HG02840 (cell line): ENCODE measurements around the gene KCNH4.
"Not testable (repeated sequence)": the region's sequence is repeated elsewhere in the genome, so short reads cannot be mapped to it uniquely, and the experiment has no call there.

Experiments
- ATAC-seq: cut with Tn5 transposase; IDR thresholded peaks from one replicate; pipeline ENCODE4 v1.9.1; 2021; ENCODE audit warnings: mild to moderate bottlenecking, moderate library complexity, moderate number of reproducible peaks; ENCODE audit not compliant: unreplicated experiment, low FRiP score

KCNH4 gene

GRCh38 chr17:42197564-42198156, 16.7 kb upstream of the KCNH4 start:
- ATAC-seq: no peak

DNA sequence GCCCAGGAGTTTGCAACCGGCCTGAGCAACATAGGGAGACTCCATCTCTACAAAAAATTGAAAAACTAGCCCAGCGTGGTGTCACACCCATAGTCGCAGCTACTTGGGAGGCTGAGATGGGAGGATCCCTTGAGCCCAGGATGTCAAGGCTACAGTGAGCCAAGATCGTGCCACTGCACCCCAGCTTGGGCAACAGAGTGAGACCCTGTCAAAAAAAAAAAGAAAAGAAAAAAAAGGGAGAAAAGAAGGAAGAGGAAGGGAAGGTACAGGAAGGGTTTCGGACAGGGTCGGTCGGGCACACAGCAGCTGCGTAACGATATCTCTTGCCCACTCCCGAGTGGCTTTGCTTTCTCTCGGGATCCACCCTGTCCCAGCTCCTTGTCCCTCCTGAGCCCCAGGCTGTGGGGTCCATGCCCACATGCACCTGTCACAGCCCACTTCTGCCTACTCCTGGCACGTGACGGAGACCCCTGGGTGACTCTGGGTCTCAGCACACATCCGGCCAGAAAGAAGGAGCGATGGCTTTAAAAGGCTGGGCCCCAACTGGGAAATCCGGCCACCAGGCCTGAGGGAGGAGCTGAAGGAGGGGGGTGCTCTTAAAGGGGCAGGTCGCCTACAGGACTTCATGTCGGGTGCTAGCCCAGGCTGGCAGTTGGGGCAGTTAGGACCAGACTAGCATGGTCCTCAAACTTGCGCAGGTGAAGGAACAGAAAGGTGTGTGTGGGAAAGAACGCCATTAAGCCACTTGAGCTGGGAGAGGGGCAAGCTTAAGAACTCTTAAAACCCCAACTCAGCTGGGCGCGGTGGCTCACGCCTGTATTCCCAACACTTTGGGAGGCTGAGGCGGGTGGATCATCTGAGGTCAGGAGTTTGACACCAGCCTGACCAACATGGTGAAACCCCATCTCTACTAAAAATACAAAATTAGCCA, 13.3 kb upstream of the KCNH4 start, which contains the start of gene GHDC:
TSS of gene GHDC (minus strand) at position 526 of the 931 bp plus-strand sequence. CDS start 913 bp downstream, outside the sequence.
- peak; percentile 75 for ATAC-seq

GRCh38 chr17:42193216-42193968, 12.4 kb upstream of the KCNH4 start:
- ATAC-seq: no peak

DNA sequence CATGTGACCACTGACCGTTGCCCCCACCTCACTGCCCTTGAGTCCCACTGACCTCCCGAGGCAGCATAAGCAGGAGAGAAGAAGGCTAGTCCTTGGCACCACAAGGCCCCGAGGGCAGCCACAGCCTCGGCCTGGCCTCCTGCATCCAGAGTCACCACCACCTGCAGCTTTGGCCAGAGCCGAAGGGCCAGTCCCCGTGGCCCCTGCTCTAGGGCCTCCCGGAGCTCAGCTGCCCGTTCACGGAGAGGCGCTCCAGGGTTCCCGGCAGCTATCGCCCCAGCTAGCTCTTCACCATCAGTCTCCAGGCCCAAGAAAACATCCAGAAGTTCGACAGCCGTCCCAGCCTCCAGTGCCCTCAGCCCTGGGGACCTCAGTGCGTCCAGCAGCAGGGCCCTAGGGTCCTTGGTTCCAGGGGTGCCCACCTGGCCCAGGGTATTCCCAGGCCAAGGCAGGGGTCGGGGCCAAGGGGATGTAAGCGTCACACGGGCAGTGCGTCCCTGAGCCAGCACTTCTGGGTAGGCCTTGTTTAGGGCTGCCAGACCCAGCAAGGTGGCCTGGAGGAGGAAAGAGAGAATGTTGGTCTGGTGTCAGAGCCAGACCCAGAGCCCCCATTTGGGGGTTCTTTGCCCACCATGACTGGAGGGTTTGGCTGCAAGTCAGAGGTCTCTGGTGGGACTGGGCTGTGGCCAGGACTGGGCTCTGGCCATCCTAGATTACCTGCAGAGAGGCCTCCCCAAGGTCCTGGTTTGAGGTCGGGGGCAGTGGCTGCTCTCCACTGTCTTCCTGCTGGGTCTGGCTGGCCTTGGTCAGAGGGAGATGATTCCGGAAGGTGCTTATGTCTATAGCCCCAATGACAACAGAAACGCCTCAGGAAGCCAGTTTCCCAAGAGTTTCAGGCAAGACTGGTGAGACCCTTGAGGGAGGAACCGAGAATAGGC, 11.5 kb upstream of the KCNH4 start:
- ATAC-seq: no peak

DNA sequence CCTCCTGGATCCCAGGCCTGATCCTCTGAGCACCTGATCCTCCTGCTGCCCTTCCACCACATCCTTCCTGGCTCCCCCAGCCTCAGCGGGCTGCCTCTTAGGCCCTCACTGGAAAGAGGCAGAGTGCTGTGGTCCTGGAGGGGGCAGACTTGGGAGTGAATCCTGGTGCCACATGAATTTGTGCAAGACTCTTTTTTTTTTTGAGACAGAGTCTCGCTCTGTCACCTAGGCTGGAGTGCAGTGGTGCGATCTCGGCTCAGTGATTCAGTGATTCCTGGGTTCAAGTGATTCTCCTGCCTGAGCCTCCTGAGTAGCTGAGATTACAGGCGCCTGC, 10.3 kb upstream of the KCNH4 start:
- ATAC-seq: no peak

DNA sequence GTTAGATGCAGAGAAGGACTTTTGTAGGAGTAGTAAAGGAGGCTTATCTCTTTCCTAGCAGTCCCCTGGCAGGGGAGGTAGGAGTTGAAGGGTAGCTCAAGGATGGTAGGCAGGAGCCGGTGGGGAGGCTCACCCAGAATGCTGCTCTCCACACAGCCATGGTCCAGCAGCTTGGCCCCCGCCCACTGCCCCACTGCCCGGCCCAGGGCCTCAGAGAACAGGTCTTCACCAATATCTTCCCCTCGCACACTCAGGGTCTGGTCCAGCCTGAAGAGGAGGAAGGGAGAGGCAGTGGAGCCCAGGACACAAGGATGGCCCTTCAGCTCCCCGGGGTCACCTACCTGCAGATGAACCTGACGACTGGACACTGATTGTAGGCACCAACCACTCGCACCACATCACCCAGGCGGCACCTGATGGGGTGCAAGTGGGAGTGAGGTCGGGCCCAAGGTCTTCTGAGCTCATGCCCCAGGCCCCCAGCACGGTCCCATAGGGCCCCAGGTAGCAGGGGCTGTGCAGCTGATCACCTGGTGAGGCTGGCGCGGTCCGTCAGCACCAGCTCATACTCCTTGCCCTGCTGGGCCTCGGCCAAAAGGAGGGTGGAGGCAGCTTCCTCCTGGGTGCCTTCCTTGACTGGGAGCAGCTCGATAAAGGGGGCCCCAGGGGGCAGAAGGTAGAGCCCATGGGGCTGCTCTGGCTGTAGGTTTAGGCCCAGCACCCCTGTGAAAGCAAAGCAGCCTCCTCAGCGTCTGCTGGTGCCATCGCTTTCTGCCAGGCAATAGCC, 9.7 kb upstream of the KCNH4 start:
- ATAC-seq: no peak

DNA sequence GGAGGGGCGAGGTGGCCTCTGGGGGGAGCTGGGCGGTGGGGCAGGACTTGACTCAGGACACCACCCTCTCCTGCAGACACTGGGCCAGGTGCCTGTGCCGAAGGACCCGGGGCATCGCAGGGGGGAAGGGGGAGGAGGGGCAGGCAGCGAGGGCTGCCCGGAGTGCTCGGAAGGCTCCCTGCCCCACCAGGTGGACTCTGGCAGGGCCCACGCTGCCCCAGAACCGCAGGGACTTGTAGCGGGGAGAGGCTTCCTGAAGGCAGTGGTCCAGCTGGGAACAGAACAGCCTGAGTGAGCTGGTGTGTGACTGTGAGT, 8.7 kb upstream of the KCNH4 start:
- no peak for ATAC-seq

DNA sequence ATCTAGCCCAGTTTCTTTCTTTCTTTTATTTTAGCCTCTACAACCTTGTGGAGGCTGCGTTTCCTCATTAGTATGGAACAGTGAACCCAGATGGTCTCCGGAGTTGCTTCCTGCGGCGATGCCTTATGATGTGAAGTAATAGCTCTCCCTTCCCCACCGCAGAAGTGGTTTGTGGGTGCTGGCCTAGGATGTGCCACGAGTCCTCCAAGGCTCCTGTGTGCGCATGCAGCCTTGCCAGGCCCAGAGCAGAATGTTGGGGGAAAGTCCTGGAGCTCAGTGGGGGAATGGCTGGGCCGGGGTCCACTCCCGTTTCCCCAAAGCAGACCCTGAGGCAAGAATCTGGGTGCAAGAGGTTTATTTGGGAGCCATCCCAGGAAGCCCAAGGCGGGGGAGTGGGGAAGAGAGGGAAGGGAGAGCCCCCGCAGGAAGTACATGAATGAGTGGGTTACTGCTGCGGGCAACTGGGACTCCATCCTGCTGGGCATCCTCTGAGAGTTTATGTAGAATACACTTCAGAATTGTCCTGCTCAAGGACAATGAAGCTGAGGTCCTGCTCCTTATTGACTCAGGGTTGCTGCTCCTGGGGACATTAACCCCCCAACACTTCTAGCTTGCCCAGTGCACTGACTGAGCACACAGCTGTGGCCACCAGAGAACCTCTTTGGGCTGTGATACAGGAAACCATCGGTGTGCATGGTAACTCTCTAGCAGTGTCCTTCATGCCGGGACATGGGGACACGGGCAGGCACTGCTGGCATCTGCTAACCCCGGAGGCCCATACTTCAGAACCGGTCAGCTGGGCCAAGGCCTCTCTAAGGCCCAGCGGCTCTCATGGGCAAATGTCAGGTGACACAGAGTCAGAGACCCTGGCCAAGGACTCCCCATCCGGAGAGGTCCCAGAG, 8.1 kb upstream of the KCNH4 start:
- no peak for ATAC-seq

GRCh38 chr17:42187833-42188232, 6.9 kb upstream of the KCNH4 start:
- no peak for ATAC-seq

DNA sequence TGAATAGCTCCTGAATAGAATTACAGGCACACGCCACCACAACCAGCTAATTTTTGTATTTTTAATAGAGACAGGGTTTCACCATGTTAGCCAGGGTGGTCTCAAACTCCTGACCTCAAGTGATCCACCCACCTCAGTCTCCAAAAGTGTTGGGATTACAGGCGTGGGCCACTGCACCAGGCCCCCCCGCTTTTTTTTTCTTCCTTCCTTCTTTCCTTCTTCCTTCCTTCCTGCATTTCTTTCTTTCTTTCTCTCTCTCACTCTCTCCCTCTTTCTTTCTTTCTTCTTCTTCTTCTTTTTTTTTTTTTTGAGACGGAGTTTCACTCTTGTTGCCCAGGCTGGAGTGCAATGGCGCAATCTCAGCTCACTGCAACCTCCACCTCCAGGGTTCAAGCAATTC, 5.2 kb upstream of the KCNH4 start:
- ATAC-seq: not testable (repeated sequence)

DNA sequence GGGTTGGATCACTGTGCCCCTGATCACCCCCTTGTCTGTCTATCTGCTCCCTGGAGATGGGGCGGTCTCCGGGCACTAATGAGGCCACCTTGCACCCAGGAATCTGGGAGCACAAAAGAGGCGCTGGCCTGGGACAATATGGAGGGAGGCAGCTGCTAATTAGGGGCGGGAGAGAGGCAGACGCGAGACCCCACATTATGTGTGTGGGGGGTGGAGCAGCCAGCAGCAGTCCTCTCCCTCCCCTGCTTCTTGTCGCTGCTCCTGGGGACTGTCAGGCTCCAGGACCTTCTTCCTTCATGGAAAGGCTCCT, 4.6 kb upstream of the KCNH4 start:
- ATAC-seq: no peak

DNA sequence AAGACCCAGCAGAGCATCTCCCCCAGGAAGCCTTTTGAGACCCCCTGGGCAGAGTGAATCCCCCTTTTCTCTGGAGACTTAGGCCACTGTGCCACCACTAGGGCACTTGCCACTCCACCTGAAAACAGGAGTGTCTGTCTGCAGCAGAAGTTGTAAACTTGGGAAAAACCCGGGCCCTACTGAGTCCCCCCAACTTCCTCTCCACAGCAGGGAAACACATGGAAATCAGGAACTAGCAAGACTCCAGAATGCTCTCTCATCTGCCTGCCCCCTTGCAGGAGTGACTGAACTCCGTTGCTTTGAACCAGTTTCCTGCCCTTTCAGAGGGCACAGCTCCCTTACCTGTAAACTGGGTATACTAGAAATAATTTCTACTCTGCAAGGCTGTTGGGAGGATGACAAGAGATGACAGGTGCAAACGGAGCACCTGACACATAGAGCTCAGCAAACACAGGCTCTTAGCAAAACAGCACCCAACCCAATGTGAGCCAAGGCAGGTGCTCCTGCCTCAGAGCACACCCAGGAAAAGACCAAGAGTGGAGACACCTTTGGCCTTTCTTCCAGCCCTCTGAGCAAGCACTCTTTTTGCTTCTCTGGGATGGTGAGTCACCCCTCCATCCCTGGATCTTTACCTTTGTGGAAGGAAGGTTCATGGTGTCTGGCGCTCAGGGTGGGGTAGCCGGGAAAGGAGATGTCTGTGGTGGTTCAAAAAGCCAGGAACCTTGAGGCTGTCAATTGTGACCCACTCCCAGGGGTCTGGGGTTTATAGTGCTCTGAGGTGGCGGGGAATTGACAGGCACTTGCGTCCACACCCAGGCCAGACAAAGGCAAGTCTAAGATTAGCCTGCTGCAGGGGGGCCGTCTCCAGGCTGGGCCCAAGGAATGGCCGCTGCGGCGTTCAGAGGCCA, 4.0 kb upstream of the KCNH4 start, which contains the start of gene HCRT:
TSS of gene HCRT (minus strand) at position 740 of the 908 bp plus-strand sequence. CDS start at position 653, 87 bp downstream.
- no peak for ATAC-seq

GRCh38 chr17:42183741-42184711, 3.1 kb upstream of the KCNH4 start:
- ATAC-seq: no peak

DNA sequence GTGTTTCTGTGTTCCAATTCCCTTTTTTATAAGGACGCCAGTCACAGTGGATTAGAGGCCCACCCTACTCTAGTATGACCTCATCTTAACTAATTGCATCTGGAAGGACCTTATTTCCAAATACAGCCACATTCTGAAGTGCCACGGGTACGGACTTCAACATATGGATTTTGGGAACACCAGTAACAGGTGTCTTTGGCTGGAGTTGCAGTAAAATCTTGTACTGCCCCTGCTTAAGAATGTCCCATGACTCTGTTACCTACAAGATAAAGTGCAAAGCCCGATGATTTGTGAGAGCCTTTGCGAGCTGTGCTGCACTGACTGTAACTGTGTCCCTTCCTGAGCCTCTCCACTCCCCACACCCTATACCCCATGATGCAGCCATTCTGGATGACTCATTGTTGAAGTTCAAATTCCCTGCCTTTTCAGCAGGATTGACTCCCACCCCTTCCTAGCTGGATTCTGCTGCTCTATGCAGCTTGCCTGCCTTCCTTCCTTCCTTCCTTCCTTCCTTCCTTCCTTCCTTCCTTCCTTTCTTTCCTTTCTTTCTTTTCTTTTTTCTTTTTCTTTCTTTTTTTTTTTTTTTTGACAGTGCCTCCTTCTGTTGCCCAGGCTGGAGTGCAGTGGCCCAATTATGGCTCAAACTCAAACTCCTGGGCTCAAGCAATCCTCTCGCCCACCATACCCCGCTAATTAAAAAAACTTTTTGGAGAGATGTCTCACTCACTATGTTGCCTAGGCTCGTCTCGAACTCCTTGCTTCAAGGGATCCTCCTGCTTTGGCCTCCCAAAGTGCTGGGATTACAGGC, 2.2 kb upstream of the KCNH4 start:
- ATAC-seq: no peak

GRCh38 chr17:42181851-42182207, 887 bp upstream of the KCNH4 start:
- no peak for ATAC-seq
